ENCODE data around the gene UBE4A. TPM values are rescaled to one million over a fixed set of nuclear protein-coding genes. Genes with fewer than 3 reads are reported as not detected.

UBE4A gene
- total RNA-seq, 1 experiment from 2014 or later: 34.7 TPM

- peak overlapping the region; percentile 57; the same call in 1 of the 2 replicates for H3K27ac ChIP-seq
- H3K27me3 ChIP-seq: no peaks in the 10 kb centered on the region
- DNase-seq: peak; percentile 38 to 55
- no peaks in the 10 kb centered on the region for H3K9me3 ChIP-seq (replicated peaks)
- H3K36me3 ChIP-seq: peaks cover 3% of the 10 kb centered on the region; the same call in 1 of the 2 replicates
- no peaks in the 10 kb centered on the region; the same call in none of the 2 replicates for H3K4me1 ChIP-seq
- peak overlapping the region; percentile 98 for H3K4me3 ChIP-seq
Observed at GRCh38 chr11:118434553-118435289, 75.3 kb downstream of the UBE4A start.

DNA sequence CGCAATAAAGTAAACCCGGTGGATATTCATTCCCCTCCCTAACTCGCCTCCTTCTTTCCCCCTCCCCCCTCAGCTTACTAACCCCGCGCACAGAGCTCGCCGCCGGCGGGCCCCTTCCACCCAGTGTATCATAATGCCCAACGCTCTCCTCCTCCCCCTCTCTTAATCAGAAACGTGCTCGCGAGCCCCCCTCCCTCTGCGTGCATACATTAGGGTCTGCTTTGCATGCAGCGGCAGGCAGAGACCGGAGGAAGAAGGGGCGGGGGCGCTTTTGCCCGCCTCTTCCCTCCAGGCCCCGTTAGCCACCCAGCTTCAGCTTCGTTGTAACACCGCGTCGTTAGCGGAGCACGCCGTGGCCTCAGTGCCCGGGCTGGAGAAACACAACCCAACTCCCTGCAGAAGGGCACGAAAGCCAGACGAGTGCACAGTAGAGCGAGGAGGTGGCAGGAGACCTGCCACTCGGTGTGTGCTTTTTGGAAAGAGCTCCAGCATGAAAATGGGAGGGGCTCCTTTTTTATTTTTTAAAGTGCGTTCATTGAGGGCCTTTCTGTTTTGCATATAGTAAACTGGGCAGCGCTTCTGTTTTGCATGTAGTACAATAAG is 76.0 kb downstream of the UBE4A start:
- Histone ChIP-seq H3K27ac (peak overlapping the region; percentile 57), H3K9me3 (replicated peaks) (no peaks in the 10 kb centered on the region), H3K4me3 (peak overlapping the region; percentile 98), H3K27me3 (no peaks in the 10 kb centered on the region), H3K4me1 (peaks cover 3% of the 10 kb centered on the region), H3K36me3 (peaks cover 3% of the 10 kb centered on the region; the same call in 1 of the 2 replicates)
- peak; percentile 75 to 76 for DNase-seq

DNA sequence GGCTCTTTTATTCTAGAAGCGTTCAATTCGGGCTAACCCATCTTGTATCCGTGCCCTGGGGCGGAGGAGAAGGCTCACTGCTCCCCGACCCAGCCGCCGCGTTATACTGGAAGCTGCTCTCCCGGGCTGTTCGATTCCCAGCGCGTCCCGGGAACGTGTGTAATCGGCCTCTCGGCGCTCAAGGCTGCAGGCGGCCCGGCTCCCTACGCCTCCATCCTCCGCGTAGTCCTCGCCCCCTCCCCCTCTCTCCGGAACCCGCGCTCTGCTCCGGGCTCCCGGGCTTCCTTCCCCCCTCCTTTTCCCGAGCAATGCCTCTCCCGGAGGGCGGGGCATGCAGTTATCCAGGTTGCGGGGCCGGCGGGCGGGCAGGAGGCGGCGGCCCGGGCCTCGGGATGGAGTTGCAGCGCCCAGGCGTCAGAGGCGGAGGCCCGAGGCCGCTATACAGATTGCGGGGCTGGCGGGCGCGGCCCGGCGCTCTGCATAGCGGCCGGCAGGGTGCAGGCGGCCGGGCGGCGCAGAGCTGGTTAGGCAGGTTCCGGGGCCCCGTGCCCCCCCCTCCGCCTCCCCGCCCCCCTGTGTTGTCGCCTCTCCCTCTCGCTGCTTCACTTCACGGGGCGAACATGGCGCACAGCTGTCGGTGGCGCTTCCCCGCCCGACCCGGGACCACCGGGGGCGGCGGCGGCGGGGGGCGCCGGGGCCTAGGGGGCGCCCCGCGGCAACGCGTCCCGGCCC is 76.7 kb downstream of the UBE4A start, which contains the start of gene KMT2A:
Gene KMT2A (plus strand): TSS at position 600 of the 732 bp plus-strand sequence. CDS start 21 bp downstream, at position 621.
- peak within 1 kb of the TSS; percentile 75 for H3K27ac ChIP-seq
- peak within 1 kb of the TSS; percentile 98 for H3K4me3 ChIP-seq
- H3K4me1 ChIP-seq: peaks cover 3% of the 10 kb centered on the region
- H3K9me3 ChIP-seq (replicated peaks): no peaks in the 10 kb centered on the region
- H3K36me3 ChIP-seq: peaks cover 3% of the 10 kb centered on the region; the same call in 1 of the 2 replicates
- peak; percentile 92 to 95 for DNase-seq
- no peaks in the 10 kb centered on the region for H3K27me3 ChIP-seq

DNA sequence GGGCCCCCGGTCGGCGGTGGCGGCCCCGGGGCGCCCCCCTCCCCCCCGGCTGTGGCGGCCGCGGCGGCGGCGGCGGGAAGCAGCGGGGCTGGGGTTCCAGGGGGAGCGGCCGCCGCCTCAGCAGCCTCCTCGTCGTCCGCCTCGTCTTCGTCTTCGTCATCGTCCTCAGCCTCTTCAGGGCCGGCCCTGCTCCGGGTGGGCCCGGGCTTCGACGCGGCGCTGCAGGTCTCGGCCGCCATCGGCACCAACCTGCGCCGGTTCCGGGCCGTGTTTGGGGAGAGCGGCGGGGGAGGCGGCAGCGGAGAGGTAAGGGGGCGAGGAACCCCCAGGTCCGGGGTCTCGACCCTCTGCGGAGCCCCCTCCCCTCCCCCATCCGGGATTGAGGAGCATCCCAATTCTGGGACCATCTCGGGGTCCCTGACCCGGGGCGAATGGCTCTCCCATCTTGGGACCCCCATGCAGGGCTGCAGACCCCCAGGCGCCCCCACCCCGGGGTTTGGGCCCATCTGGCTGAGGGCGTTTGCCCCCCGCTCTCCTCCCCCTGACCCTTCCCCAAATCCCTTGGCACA is 77.3 kb downstream of the UBE4A start:
- H3K27me3 ChIP-seq: no peaks in the 10 kb centered on the region
- peak overlapping the region; percentile 75 for H3K27ac ChIP-seq
- H3K36me3 ChIP-seq: peaks cover 3% of the 10 kb centered on the region; the same call in 1 of the 2 replicates
- peak; percentile 14 to 24 for DNase-seq
- H3K9me3 ChIP-seq (replicated peaks): no peaks in the 10 kb centered on the region
- peak overlapping the region; percentile 98 for H3K4me3 ChIP-seq
- H3K4me1 ChIP-seq: peaks cover 3% of the 10 kb centered on the region

- peak overlapping the region; percentile 75 for H3K27ac ChIP-seq
- peaks cover 3% of the 10 kb centered on the region; the same call in 1 of the 2 replicates for H3K36me3 ChIP-seq
- DNase-seq: peak; percentile 62 to 66
- peak overlapping the region; percentile 98 for H3K4me3 ChIP-seq
- H3K4me1 ChIP-seq: peaks cover 3% of the 10 kb centered on the region
- H3K27me3 ChIP-seq: no peaks in the 10 kb centered on the region
- H3K9me3 ChIP-seq (replicated peaks): no peaks in the 10 kb centered on the region
Observed at GRCh38 chr11:118437208-118438125, 78.1 kb downstream of the UBE4A start.

GRCh38 chr11:118438314-118438931 is 79.0 kb downstream of the UBE4A start:
- H3K4me1 ChIP-seq: peaks cover 3% of the 10 kb centered on the region
- no peaks in the 10 kb centered on the region for H3K27me3 ChIP-seq
- peak overlapping the region; percentile 98 for H3K4me3 ChIP-seq
- peak; percentile 42 to 51 for DNase-seq
- H3K36me3 ChIP-seq: peaks cover 3% of the 10 kb centered on the region; the same call in 1 of the 2 replicates
- H3K9me3 ChIP-seq (replicated peaks): no peaks in the 10 kb centered on the region
- peak overlapping the region; percentile 75; the same call in 1 of the 2 replicates for H3K27ac ChIP-seq

- Histone ChIP-seq H3K4me3 (no peak overlapping the region), H3K9me3 (replicated peaks) (no peaks in the 10 kb centered on the region), H3K4me1 (peaks cover 3% of the 10 kb centered on the region), H3K27me3 (no peaks in the 10 kb centered on the region), H3K27ac (no peak overlapping the region), H3K36me3 (peaks cover 3% of the 10 kb centered on the region; the same call in 1 of the 2 replicates)
- DNase-seq: no peak
Observed at GRCh38 chr11:118439646-118440045, 80.2 kb downstream of the UBE4A start.

DNA sequence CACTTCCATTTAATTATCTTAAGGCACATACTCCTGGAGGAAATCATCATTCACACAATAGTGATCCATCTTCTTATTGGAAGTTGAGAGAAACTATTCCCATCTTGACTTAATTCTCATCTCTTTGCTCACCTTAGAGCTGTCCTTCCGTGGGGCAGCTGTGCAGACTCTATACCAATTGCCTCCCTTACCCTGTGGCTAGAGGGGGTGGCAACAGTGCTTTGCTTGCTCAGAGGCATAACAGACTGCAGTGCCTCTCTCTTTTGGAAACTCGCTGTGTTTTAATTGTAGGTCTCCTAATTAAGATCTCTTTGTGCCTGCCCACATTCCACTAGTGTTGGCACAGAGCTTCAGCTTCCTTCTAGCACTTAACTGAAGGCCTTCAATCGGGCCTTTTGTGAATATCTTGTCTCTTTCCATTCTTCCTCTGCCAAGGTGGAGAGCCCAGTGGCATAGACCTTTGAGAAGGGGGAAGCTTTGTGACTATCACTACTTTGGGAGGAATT is 82.4 kb downstream of the UBE4A start:
- Histone ChIP-seq H3K27ac (no peak overlapping the region), H3K36me3 (peaks cover 3% of the 10 kb centered on the region; the same call in 1 of the 2 replicates), H3K27me3 (no peaks in the 10 kb centered on the region), H3K9me3 (replicated peaks) (no peaks in the 10 kb centered on the region), H3K4me3 (no peak overlapping the region), H3K4me1 (peaks cover 3% of the 10 kb centered on the region)
- no peak for DNase-seq

DNA sequence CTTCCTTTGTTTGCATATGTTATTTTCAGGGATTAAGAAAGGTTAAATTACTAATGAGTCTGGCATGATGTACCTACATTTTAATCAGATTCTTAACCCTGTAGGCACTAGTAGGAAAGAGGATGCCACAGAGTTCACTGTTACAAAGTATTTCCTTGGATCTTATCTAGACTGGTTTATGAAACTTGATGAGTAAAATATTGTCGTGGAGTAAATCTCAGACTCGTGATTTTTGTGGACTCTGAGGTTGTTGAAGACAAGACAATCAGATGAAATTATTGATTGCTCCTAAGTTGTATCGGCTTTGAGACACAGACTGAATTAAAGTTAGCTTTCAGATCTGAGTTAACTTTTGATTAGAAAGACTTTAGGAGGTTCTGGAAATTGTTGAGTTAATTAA is 82.9 kb downstream of the UBE4A start:
- Histone ChIP-seq H3K27me3 (no peaks in the 10 kb centered on the region), H3K36me3 (peaks cover 3% of the 10 kb centered on the region; the same call in 1 of the 2 replicates), H3K9me3 (replicated peaks) (no peaks in the 10 kb centered on the region), H3K4me3 (no peak overlapping the region), H3K4me1 (peaks cover 3% of the 10 kb centered on the region), H3K27ac (no peak overlapping the region)
- DNase-seq: no peak

DNA sequence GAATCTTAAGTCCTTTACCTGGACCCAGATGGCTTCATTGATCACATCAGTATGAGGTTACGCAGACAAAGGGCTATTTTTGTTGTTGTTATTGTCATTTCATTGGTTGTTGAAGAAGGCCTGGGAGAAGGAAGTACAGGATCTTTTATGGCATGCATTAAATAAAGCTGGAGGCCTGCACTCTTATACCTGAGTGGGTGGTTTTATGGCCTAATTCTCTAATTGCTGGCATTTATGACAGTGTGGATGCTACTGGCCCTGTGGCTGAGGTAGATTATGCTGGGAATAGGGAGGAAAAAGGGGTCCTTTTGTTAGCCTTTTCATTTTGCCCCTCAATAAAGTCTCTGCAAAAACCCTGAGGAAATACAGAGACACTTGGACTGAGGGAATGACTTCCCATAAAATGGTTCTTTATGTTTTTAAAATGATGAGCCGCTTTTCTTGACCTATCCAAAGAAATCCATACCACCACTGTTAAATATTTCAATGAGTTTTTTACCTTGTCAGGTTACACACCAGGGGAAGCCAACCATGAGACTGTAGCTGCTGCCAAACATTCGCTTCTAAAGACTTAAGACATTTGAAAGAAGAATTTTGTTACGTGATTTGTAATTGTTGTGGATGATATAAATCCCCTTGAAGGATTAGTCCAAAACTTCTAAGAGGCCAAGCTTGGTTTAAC is 83.6 kb downstream of the UBE4A start:
- no peak overlapping the region for H3K27ac ChIP-seq
- no peak for DNase-seq
- peaks cover 3% of the 10 kb centered on the region for H3K4me1 ChIP-seq
- H3K36me3 ChIP-seq: peaks cover 5% of the 10 kb centered on the region; the same call in 1 of the 2 replicates
- H3K9me3 ChIP-seq (replicated peaks): no peaks in the 10 kb centered on the region
- no peaks in the 10 kb centered on the region for H3K27me3 ChIP-seq
- H3K4me3 ChIP-seq: no peak overlapping the region

- H3K4me1 ChIP-seq: peaks cover 3% of the 10 kb centered on the region
- peaks cover 5% of the 10 kb centered on the region; the same call in 1 of the 2 replicates for H3K36me3 ChIP-seq
- DNase-seq: no peak
- H3K27me3 ChIP-seq: no peaks in the 10 kb centered on the region
- no peak overlapping the region for H3K27ac ChIP-seq
- no peak overlapping the region for H3K4me3 ChIP-seq
- H3K9me3 ChIP-seq (replicated peaks): no peaks in the 10 kb centered on the region
Observed at GRCh38 chr11:118443590-118444218, 84.3 kb downstream of the UBE4A start.

DNA sequence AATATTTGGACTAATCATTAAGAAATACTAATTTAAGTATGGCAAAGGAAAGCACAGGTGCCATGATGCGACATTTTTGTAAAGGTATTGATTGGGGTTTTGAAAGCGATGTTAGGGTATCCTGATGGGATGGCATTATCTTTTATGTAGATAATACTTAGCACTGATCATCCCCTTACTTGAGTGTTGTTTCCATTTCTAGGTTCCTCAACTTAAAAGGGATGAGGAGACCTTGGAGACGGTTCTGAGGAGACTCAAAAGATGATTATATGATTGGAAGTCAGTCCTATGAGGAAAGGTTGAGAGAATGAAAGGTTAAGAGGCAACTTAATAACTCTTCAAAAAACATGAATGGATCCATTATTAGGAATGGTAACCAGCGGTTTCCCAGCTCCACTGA is 88.0 kb downstream of the UBE4A start:
- no peak overlapping the region for H3K27ac ChIP-seq

More for the DNA sequence above, 88.0 kb downstream of the UBE4A start:
- H3K4me1 ChIP-seq: no peaks in the 10 kb centered on the region
- H3K36me3 ChIP-seq: peaks cover 9% of the 10 kb centered on the region; the same call in 1 of the 2 replicates
- no peaks in the 10 kb centered on the region for H3K27me3 ChIP-seq
- H3K9me3 ChIP-seq (replicated peaks): no peaks in the 10 kb centered on the region
- no peak overlapping the region for H3K4me3 ChIP-seq
- no peak for DNase-seq
